Measurements from ENCODE around the gene KDM2B.

DNA sequence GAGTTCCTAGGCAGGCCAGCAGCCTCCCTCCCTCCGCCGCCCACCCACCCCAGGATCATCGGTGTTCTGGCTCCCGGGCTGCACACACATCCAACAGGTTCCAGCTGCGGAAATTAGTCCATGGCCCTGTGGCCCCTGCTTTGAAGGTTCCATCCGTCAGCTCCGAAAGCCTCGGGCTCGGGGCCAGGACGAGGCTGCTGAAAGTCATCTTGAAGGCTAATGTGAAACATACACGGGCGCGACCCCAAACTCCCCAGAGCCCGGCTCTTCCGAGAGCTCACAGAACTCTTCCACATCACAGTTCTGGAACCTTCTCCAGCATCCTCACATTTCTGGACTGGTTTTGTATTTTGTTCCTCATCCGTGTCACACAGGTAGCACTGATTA lies 19.8 kb downstream of the KDM2B start:
- TF ChIP-seq EP300 (IDR thresholded peaks at IDR 0.05) (no peak), POLR2A (IDR thresholded peaks at IDR 0.05; ENCODE audit: low read depth) (no peak)
- TF ChIP-seq, protein P1, sequence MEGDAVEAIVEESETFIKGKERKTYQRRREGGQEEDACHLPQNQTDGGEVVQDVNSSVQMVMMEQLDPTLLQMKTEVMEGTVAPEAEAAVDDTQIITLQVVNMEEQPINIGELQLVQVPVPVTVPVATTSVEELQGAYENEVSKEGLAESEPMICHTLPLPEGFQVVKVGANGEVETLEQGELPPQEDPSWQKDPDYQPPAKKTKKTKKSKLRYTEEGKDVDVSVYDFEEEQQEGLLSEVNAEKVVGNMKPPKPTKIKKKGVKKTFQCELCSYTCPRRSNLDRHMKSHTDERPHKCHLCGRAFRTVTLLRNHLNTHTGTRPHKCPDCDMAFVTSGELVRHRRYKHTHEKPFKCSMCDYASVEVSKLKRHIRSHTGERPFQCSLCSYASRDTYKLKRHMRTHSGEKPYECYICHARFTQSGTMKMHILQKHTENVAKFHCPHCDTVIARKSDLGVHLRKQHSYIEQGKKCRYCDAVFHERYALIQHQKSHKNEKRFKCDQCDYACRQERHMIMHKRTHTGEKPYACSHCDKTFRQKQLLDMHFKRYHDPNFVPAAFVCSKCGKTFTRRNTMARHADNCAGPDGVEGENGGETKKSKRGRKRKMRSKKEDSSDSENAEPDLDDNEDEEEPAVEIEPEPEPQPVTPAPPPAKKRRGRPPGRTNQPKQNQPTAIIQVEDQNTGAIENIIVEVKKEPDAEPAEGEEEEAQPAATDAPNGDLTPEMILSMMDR (IDR thresholded peaks at IDR 0.05): no peak

All from esophagus muscularis mucosa (tissue), 4 donors.